ENCODE data around the gene FCER2.

The FCER2 gene

GRCh38 chr19:7739801-7740681, 38.1 kb upstream of the FCER2 start:
- H3K4me3 ChIP-seq (ENCODE audit: low read length) = no peak overlapping the region
- no peak for DNase-seq (ENCODE audit: low read depth)
- no peak for TF ChIP-seq CTCF (IDR thresholded peaks at IDR 0.05; ENCODE audit: insufficient read depth, low read depth, low read length, missing control alignments)

GRCh38 chr19:7739211-7739755, 37.4 kb upstream of the FCER2 start:
- DNase-seq (ENCODE audit: low read depth) = no peak
- TF ChIP-seq CTCF (IDR thresholded peaks at IDR 0.05; ENCODE audit: insufficient read depth, low read depth, low read length, missing control alignments) = no peak
- H3K4me3 ChIP-seq (ENCODE audit: low read length) = no peak overlapping the region

- TF ChIP-seq CTCF (IDR thresholded peaks at IDR 0.05; ENCODE audit: insufficient read depth, low read depth, low read length, missing control alignments) = no peak
- DNase-seq (ENCODE audit: low read depth) = no peak
- H3K4me3 ChIP-seq (ENCODE audit: low read length) = no peak overlapping the region
Observed at GRCh38 chr19:7738023-7738422, 36.1 kb upstream of the FCER2 start.

GRCh38 chr19:7737215-7737614, 35.3 kb upstream of the FCER2 start:
- H3K4me3 ChIP-seq (ENCODE audit: low read length) = no peak overlapping the region
- TF ChIP-seq CTCF (IDR thresholded peaks at IDR 0.05; ENCODE audit: insufficient read depth, low read depth, low read length, missing control alignments) = no peak
- DNase-seq (ENCODE audit: low read depth) = no peak

- DNase-seq (ENCODE audit: low read depth) = no peak
- no peak for TF ChIP-seq CTCF (IDR thresholded peaks at IDR 0.05; ENCODE audit: insufficient read depth, low read depth, low read length, missing control alignments)
- H3K4me3 ChIP-seq (ENCODE audit: low read length) = no peak overlapping the region
Observed at GRCh38 chr19:7736148-7736547, 34.2 kb upstream of the FCER2 start.

- no peak overlapping the region for H3K4me3 ChIP-seq (ENCODE audit: low read length)
- DNase-seq (ENCODE audit: low read depth) = peak; percentile 16
- TF ChIP-seq CTCF (IDR thresholded peaks at IDR 0.05; ENCODE audit: insufficient read depth, low read depth, low read length, missing control alignments) = no peak
Observed at GRCh38 chr19:7734220-7735203, 32.6 kb upstream of the FCER2 start.
